GM12878 (cell line): Measurements from ENCODE around the gene RAP2B.

Experiments
- ASH2L ChIP-seq: fragments of 300-600, 200-600 bp; sonication (generic); IDR thresholded peaks from 2 replicates; pipeline ENCODE4 v1.6.1; 2017; ENCODE audit warnings: low read depth, mild to moderate bottlenecking, borderline replicate concordance
- CHD2 ChIP-seq: IDR thresholded peaks from 2 replicates; pipeline ENCODE4 v1.6.1; 2011; ENCODE audit warnings: low read depth, low read length, improper control_type of control experiment, borderline replicate concordance
- CTCF ChIP-seq, 3 experiments: IDR thresholded peaks in 2 of 3; conservative IDR thresholded peaks in 1 of 3; 2 replicates each; pipeline ENCODE4 v1.5.1; 2011; ENCODE audit warnings: low read depth in 3 of 3, low read length in 3 of 3, mild to moderate bottlenecking in 3 of 3, control low read depth in 2 of 3, moderate library complexity in 2 of 3, inconsistent platforms in 1 of 3, mixed read lengths in 1 of 3; ENCODE audit not compliant: control insufficient read depth in 2 of 3, insufficient read depth in 1 of 3; ENCODE audit errors: extremely low read depth in 1 of 3
- ESRRA ChIP-seq: IDR thresholded peaks from 2 replicates; pipeline ENCODE4 v1.6.1; 2012; ENCODE audit warnings: mild to moderate bottlenecking, low read length, improper control_type of control experiment
- MLLT1 ChIP-seq: fragments of 450-650 bp; IDR thresholded peaks from 2 replicates; pipeline ENCODE4 v1.6.1; 2016; ENCODE audit warnings: mild to moderate bottlenecking
- POLR2A ChIP-seq: IDR thresholded peaks from 2 replicates; pipeline ENCODE4 v1.6.1; 2011; ENCODE audit warnings: low read depth, mild to moderate bottlenecking, low read length
- REST ChIP-seq: IDR thresholded peaks from 2 replicates; pipeline ENCODE4 v1.6.1; 2012; ENCODE audit warnings: mild to moderate bottlenecking, low read depth, low read length
- USF2 ChIP-seq: IDR thresholded peaks from 2 replicates; pipeline ENCODE4 v1.6.1; 2011; ENCODE audit warnings: low read depth, low read length, improper control_type of control experiment, borderline replicate concordance
- WRNIP1 ChIP-seq: IDR thresholded peaks from 2 replicates; pipeline ENCODE4 v1.6.1; 2011; ENCODE audit warnings: low read depth, low read length, improper control_type of control experiment, borderline replicate concordance
- ZNF274 ChIP-seq: IDR thresholded peaks from one replicate; pipeline ENCODE4 v1.8.0; 2011; ENCODE audit not compliant: insufficient read length, insufficient read depth
- TF ChIP-seq, protein P1 (sequence below): IDR thresholded peaks from 2 replicates; pipeline ENCODE4 v1.6.1; 2011; ENCODE audit warnings: borderline replicate concordance, low read depth, mild to moderate bottlenecking, moderate library complexity, low read length; ENCODE audit not compliant: insufficient read depth, poor library complexity, severe bottlenecking
- TF ChIP-seq, protein P2 (sequence below): fragments of 450-650 bp; IDR thresholded peaks from 2 replicates; pipeline ENCODE4 v1.6.1; 2018; ENCODE audit warnings: borderline replicate concordance, mild to moderate bottlenecking; ENCODE audit not compliant: partially characterized antibody

- TF ChIP-seq CTCF (IDR thresholded peaks at IDR 0.05 in 2 of 3, conservative IDR thresholded peaks at IDR 0.05 in 1 of 3; ENCODE audit: control insufficient read depth in 2 of 3, extremely low read depth in 1 of 3, insufficient read depth in 1 of 3, low read depth in 3 of 3, low read length in 3 of 3) = no peak
- TF ChIP-seq, protein P1, sequence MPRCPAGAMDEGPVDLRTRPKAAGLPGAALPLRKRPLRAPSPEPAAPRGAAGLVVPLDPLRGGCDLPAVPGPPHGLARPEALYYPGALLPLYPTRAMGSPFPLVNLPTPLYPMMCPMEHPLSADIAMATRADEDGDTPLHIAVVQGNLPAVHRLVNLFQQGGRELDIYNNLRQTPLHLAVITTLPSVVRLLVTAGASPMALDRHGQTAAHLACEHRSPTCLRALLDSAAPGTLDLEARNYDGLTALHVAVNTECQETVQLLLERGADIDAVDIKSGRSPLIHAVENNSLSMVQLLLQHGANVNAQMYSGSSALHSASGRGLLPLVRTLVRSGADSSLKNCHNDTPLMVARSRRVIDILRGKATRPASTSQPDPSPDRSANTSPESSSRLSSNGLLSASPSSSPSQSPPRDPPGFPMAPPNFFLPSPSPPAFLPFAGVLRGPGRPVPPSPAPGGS = no peak
- no peak for TF ChIP-seq REST
- TF ChIP-seq, protein P2, sequence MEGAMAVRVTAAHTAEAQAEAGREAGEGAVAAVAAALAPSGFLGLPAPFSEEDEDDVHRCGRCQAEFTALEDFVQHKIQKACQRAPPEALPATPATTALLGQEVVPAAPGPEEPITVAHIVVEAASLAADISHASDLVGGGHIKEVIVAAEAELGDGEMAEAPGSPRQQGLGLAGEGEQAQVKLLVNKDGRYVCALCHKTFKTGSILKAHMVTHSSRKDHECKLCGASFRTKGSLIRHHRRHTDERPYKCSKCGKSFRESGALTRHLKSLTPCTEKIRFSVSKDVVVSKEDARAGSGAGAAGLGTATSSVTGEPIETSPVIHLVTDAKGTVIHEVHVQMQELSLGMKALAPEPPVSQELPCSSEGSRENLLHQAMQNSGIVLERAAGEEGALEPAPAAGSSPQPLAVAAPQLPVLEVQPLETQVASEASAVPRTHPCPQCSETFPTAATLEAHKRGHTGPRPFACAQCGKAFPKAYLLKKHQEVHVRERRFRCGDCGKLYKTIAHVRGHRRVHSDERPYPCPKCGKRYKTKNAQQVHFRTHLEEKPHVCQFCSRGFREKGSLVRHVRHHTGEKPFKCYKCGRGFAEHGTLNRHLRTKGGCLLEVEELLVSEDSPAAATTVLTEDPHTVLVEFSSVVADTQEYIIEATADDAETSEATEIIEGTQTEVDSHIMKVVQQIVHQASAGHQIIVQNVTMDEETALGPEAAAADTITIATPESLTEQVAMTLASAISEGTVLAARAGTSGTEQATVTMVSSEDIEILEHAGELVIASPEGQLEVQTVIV = no peak
- no peak for TF ChIP-seq WRNIP1
- TF ChIP-seq POLR2A = no peak
- TF ChIP-seq ASH2L = no peak
- no peak for TF ChIP-seq ZNF274
- no peak for TF ChIP-seq CHD2
- no peak for TF ChIP-seq ESRRA
- no peak for TF ChIP-seq MLLT1
- no peak for TF ChIP-seq USF2
These were observed 11.1 kb downstream of the RAP2B start for GRCh38 chr3:153172796-153173757.
